PC-9 (cell line): ENCODE results near the gene ATF1. TPM values are rescaled to one million over a fixed set of nuclear protein-coding genes. Genes with fewer than 3 reads are reported as not detected.
A peak's percentile ranks its signal among the peaks of the same experiment; 100 is the strongest.
"Not testable (repeated sequence)": the region's sequence is repeated elsewhere in the genome, so short reads cannot be mapped to it uniquely, and the experiment has no call there.

ENCODE experiments used
- BruUV-seq: library from RNA; stranded (reverse); fragments of 400-500 nt; replicated peaks from 2 replicates; lab custom pipeline; 2021; lab: Mats Ljungman, UMichigan
- CTCF ChIA-PET: fragments of 300-600 bp; sonication (Branson Sonifier 250); formaldehyde crosslinking; loops from one replicate; lab custom pipeline; 2022; ENCODE audit warnings: antibody characterized with exemption; lab: Charles Lee
- POLR2A ChIA-PET: fragments of 300-600 bp; sonication (Branson Sonifier 250); formaldehyde crosslinking; loops from one replicate; lab custom pipeline; 2022; ENCODE audit warnings: antibody characterized with exemption; ENCODE audit not compliant: unreplicated experiment; lab: Charles Lee
- DNase-seq, 2 experiments: peaks; one replicate each; pipeline versions ENCODE4 v3.0.0 to v3.0.0-alpha.2; 2015 to 2022; ENCODE audit warnings: mixed read lengths in 1 of 2
- H2AFZ ChIP-seq: fragments of 200-600 bp; sonication (generic); 2 replicates; pipeline ENCODE4 v1.8.1; 2017; ENCODE audit warnings: antibody characterized with exemption
- H3F3A ChIP-seq: fragments of 200-600 bp; sonication (generic); 2 replicates; pipeline ENCODE4 v1.8.1; 2017; ENCODE audit warnings: antibody characterized with exemption, mild to moderate bottlenecking, low read depth; ENCODE audit not compliant: insufficient read depth
- H3K27ac ChIP-seq: fragments of 200-600 bp; sonication (generic); 2 replicates; pipeline ENCODE4 v1.6.1; 2016; ENCODE audit warnings: mixed run types
- H3K27me3 ChIP-seq: fragments of 200-600 bp; sonication (generic); 2 replicates; pipeline ENCODE4 v1.6.1; 2016; ENCODE audit warnings: low read depth, mixed run types; ENCODE audit not compliant: insufficient read depth
- H3K36me3 ChIP-seq: fragments of 200-600 bp; sonication (generic); 2 replicates; pipeline ENCODE4 v1.6.1; 2016; ENCODE audit warnings: low read depth, mixed run types
- H3K4me1 ChIP-seq: fragments of 200-600 bp; sonication (generic); replicated peaks from 2 replicates; pipeline ENCODE4 v1.6.1; 2016; ENCODE audit warnings: mixed run types; ENCODE audit not compliant: insufficient read depth
- H3K4me2 ChIP-seq: fragments of 200-600 bp; sonication (generic); 2 replicates; pipeline ENCODE4 v1.6.1; 2017; ENCODE audit warnings: mixed run types
- H3K4me3 ChIP-seq: fragments of 200-600 bp; sonication (generic); 2 replicates; pipeline ENCODE4 v1.6.1; 2016; ENCODE audit warnings: mixed run types
- H3K79me2 ChIP-seq: fragments of 200-600 bp; sonication (generic); 2 replicates; pipeline ENCODE4 v1.6.1; 2017; ENCODE audit warnings: low read depth, mixed run types
- H3K9me2 ChIP-seq: fragments of 200-600 bp; sonication (generic); 2 replicates; pipeline ENCODE4 v1.8.1; 2017; ENCODE audit warnings: mild to moderate bottlenecking; ENCODE audit not compliant: insufficient read depth
- H3K9me3 ChIP-seq: fragments of 200-600 bp; sonication (generic); 2 replicates; pipeline ENCODE4 v1.8.1; 2016; ENCODE audit warnings: low read depth; ENCODE audit not compliant: insufficient read depth
- H4K20me1 ChIP-seq: fragments of 200-600 bp; sonication (generic); 2 replicates; pipeline ENCODE4 v1.8.1; 2017; ENCODE audit not compliant: insufficient read depth
- EZH2 ChIP-seq: fragments of 200-600 bp; sonication (generic); IDR thresholded peaks from 2 replicates; pipeline ENCODE4 v1.8.0; 2017; ENCODE audit warnings: antibody characterized with exemption, low read depth
- intact Hi-C: fragments of 100-400 bp; cut with micrococcal nuclease; formaldehyde crosslinking; loops from one replicate; pipeline ENCODE4 v1.10.0; 2022; ENCODE audit not compliant: unreplicated experiment
- total RNA-seq: library from RNA; stranded (reverse); gene quantifications from 2 replicates; pipeline ENCODE4 v1.2.3, GENCODE V29; 2021
- TF ChIP-seq, protein P1 (sequence below): fragments of 200-600 bp; sonication (generic); conservative IDR thresholded peaks from 2 replicates; pipeline ENCODE4 v1.6.1; 2017; ENCODE audit warnings: mixed run types, antibody characterized with exemption, mild to moderate bottlenecking, moderate library complexity

The ATF1 gene
- total RNA-seq, 1 experiment from 2014 or later: 37.9 TPM

DNA sequence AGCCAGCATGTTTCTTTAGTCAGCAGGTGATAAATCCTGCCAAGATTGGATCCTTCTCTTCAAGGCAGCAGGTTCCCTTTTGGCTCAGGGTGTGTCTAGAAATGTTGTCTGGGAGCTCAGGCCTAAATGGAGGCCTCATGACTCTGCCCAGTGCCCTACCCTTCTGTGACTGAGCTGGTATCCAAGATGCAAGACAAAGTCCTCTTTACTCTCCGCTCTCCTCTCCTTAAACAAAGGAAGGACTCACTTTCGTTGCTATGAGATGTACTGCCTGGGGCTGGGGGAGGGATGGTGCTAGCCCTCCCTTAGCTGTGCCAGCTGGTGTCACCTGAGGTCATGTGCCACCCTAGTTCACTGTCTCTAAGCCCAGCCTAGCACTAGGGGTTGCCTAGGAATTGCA is 65.0 kb downstream of the ATF1 start:
- peaks cover 5% of the 10 kb centered on the region; the same call in 1 of the 2 replicates for H3K9me3 ChIP-seq
- no peak for DNase-seq
- ChIA-PET POLR2A (no interaction called here), CTCF (interaction anchor here (0.6 kb wide), 1 partner anchor 94 kb away, joined by 3 read pairs; no protein-coding TSS in a partner anchor)
- no TSS peak for BruUV-seq
- H3K27ac ChIP-seq: no peak overlapping the region
- no peak overlapping the region for H2AFZ ChIP-seq
- peaks cover 13% of the 10 kb centered on the region; the same call in 1 of the 2 replicates for H3F3A ChIP-seq
- H3K36me3 ChIP-seq: no peaks in the 10 kb centered on the region
- peaks cover 6% of the 10 kb centered on the region; the same call in 1 of the 2 replicates for H3K27me3 ChIP-seq
- TF ChIP-seq, protein P1, sequence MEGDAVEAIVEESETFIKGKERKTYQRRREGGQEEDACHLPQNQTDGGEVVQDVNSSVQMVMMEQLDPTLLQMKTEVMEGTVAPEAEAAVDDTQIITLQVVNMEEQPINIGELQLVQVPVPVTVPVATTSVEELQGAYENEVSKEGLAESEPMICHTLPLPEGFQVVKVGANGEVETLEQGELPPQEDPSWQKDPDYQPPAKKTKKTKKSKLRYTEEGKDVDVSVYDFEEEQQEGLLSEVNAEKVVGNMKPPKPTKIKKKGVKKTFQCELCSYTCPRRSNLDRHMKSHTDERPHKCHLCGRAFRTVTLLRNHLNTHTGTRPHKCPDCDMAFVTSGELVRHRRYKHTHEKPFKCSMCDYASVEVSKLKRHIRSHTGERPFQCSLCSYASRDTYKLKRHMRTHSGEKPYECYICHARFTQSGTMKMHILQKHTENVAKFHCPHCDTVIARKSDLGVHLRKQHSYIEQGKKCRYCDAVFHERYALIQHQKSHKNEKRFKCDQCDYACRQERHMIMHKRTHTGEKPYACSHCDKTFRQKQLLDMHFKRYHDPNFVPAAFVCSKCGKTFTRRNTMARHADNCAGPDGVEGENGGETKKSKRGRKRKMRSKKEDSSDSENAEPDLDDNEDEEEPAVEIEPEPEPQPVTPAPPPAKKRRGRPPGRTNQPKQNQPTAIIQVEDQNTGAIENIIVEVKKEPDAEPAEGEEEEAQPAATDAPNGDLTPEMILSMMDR: no peak
- no peak for TF ChIP-seq EZH2
- no peak overlapping the region for H3K4me2 ChIP-seq
- no peaks in the 10 kb centered on the region for H4K20me1 ChIP-seq
- H3K9me2 ChIP-seq: no peaks in the 10 kb centered on the region
- H3K4me1 ChIP-seq: peaks cover 4% of the 10 kb centered on the region
- no peaks in the 10 kb centered on the region for H3K79me2 ChIP-seq
- H3K4me3 ChIP-seq: no peak overlapping the region
- intact Hi-C loops: loop anchor here (5.0 kb wide), 3 partner anchors 62 to 993 kb away; no protein-coding TSS in a partner anchor

GRCh38 chr12:50833801-50834200 is 69.9 kb downstream of the ATF1 start:
- H3K9me2 ChIP-seq, CTCF ChIA-PET: not testable (repeated sequence)

DNA sequence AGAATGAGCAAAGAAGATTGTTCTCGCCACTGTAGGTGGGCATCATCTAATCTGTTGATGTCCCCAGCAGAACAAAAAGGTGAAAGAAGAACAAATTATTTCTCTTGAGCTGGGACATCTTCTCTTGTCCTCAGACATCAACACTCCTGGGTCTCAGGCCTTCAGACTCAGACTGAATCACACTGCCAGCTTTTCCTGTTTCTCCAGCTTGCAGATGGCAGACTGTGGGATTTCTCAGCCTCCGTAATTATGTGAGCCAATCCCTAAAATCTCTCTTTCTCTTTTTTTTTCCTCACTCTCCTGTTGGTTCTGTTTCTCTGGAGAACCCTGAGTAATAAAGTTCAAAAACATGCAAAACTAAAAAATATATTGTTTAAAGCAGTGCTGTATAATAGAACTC is 75.1 kb downstream of the ATF1 start:
- Histone ChIP-seq H2AFZ (0 out of 2 replicates have a peak overlapping the region, but pooled peaks have one; percentile 12), H3K4me1 (peaks cover 8% of the 10 kb centered on the region), H3K4me2 (peak overlapping the region; percentile 32; the same call in 1 of the 2 replicates), H3K9me3 (peaks cover 4% of the 10 kb centered on the region; the same call in 1 of the 2 replicates), H3F3A (peaks cover 4% of the 10 kb centered on the region; the same call in 1 of the 2 replicates), H3K27ac (no peak overlapping the region), H3K27me3 (no peaks in the 10 kb centered on the region), H3K79me2 (no peaks in the 10 kb centered on the region), H3K36me3 (no peaks in the 10 kb centered on the region), H3K9me2 (no peaks in the 10 kb centered on the region), H4K20me1 (no peaks in the 10 kb centered on the region), H3K4me3 (no peak overlapping the region)
- POLR2A ChIA-PET: no interaction called here
- DNase-seq: peak in 1 of 2 experiments; percentile 45
- TF ChIP-seq, protein P1: no peak
- no peak for TF ChIP-seq EZH2
- no TSS peak for BruUV-seq
- CTCF ChIA-PET: interaction anchor here (0.6 kb wide), 1 partner anchor 21 kb away, joined by 4 read pairs; no protein-coding TSS in a partner anchor
- intact Hi-C loops: no loop called here

More at GRCh38 chr12:50833801-50834200, 69.9 kb downstream of the ATF1 start:
- H3K27me3 ChIP-seq, H2AFZ ChIP-seq, H3K4me1 ChIP-seq, H3K79me2 ChIP-seq, H3K36me3 ChIP-seq, POLR2A ChIA-PET, H3K4me3 ChIP-seq, H3K27ac ChIP-seq, H4K20me1 ChIP-seq, DNase-seq, H3F3A ChIP-seq, intact Hi-C loops, H3K4me2 ChIP-seq, BruUV-seq: not testable (repeated sequence)
- H3K9me3 ChIP-seq: peaks cover 11% of the 10 kb centered on the region; the same call in 1 of the 2 replicates
